Vagina (tissue), 2 donors: Measurements from ENCODE around the gene PLEKHA6.

ENCODE experiments used
- POLR2A ChIP-seq, 2 donors: fragments of 450-650 bp; IDR thresholded peaks; one replicate each; pipeline ENCODE4 v1.6.1; 2017; ENCODE audit warnings: antibody characterized with exemption in 2 of 2, mild to moderate bottlenecking in 2 of 2, moderate library complexity in 2 of 2
- POLR2AphosphoS5 ChIP-seq, 2 donors: sonication (generic); formaldehyde crosslinking; IDR thresholded peaks; one replicate each; pipeline ENCODE4 v1.9.0; 2017; ENCODE audit warnings: antibody characterized with exemption in 2 of 2, mild to moderate bottlenecking in 2 of 2, low read depth in 1 of 2; ENCODE audit not compliant: insufficient read depth in 1 of 2
- TF ChIP-seq, protein P1 (sequence below), 3 experiments: fragments of 450-650 bp in 2 of 3; fragments of 200-600 bp in 1 of 3; sonication (generic) in 1 of 3; IDR thresholded peaks; one replicate each; pipeline ENCODE4 v1.5.1; 2017 to 2019; ENCODE audit warnings: antibody characterized with exemption in 3 of 3, mild to moderate bottlenecking in 2 of 3, moderate library complexity in 2 of 3

GRCh38 chr1:204317170-204317569 is 42.6 kb downstream of the PLEKHA6 start:
- TF ChIP-seq POLR2AphosphoS5 (IDR thresholded peaks at IDR 0.05; ENCODE audit: insufficient read depth in 1 of 2, low read depth in 1 of 2) (no peak), POLR2A (IDR thresholded peaks at IDR 0.05) (no peak)
- TF ChIP-seq, protein P1, sequence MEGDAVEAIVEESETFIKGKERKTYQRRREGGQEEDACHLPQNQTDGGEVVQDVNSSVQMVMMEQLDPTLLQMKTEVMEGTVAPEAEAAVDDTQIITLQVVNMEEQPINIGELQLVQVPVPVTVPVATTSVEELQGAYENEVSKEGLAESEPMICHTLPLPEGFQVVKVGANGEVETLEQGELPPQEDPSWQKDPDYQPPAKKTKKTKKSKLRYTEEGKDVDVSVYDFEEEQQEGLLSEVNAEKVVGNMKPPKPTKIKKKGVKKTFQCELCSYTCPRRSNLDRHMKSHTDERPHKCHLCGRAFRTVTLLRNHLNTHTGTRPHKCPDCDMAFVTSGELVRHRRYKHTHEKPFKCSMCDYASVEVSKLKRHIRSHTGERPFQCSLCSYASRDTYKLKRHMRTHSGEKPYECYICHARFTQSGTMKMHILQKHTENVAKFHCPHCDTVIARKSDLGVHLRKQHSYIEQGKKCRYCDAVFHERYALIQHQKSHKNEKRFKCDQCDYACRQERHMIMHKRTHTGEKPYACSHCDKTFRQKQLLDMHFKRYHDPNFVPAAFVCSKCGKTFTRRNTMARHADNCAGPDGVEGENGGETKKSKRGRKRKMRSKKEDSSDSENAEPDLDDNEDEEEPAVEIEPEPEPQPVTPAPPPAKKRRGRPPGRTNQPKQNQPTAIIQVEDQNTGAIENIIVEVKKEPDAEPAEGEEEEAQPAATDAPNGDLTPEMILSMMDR (IDR thresholded peaks at IDR 0.05) = no peak
